Pons (tissue), 1 donor: ENCODE results near the gene ITPK1.
"Not testable (repeated sequence)": the region's sequence is repeated elsewhere in the genome, so short reads cannot be mapped to it uniquely, and the experiment has no call there.

Source experiments
- DNase-seq: peaks from one replicate; pipeline ENCODE4 v3.0.0-alpha.2; 2016; ENCODE audit warnings: low spot score

ITPK1 gene

DNA sequence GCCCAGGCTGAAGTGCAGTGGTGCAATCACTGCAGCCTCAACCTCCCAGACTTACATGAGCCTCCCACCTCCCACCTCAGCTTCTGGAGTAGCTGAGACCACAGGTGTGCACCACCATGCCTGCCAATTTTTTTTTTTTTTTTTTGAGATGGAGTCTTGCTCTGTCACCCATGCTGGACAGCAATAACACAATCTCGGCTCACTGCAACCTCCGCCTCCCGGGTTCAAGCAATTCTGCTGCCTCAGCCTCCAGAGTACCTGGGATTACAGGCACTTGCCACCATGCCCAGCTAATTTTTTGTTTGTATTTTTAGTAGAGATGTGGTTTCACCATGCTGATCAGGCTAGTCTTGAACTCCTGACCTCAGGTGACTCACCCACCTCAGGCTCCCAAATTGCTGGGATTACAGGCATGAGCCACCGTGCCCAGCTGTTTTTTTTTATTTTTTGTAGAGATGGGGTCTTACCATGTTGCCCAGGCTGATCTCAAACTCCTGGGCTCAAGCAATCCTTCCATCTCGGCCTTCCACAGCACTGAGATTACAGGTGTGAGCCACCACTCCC lies 15.6 kb upstream of the ITPK1 start:
- not testable (repeated sequence) for DNase-seq

DNA sequence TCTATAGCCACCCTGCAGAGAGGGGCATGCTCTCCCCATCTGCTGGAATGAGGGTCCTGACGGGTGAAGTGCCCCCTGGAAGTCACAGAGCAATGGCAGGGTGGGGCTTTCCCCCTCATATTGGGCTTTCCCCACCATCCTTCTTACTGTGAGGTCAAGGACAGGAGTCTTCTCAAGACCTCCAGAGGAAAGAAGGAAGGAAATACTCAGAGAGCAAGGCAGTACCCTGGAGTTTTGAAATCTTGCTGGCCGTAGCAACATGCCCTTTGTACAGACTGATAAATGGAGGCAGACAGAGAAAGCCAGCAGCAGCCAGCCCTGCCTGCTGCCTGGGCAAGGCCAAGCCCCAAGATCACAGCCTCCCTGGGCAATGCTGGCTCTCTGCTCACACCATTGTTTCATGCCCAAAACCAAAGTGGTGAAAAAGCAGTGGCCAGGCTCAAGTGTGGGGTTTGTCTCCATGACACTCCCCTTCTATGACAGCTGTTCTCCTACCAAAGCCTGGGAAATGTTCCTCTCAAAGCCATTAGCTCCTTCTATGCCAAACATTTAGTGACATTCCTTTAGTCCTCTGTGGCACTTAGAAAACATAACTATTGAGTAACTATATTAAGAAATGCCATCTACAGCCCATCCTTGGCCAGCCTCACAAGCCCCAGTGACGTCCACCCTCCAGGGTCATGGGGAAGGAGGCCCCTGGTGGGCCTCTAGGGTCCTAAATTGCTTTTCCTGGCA lies 13.2 kb upstream of the ITPK1 start:
- no peak for DNase-seq

DNA sequence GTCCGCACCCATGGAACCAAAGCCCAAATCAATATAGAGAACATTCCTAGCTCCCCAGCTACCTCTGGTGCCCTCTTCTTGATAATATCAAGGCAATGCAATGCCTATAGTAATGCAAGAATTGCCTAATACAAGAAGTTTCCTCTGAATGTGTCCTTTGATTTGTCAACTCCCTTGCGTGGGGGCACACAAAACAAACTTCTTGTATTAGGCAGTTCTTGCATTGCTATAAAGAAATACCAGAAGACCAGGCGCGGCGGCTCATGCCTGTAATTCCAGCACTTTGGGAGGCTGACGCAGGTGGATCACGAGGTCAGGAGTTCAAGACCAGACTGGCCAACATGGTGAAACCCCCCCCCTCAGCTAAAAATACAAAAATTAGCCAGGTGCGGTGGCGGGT lies 10.4 kb upstream of the ITPK1 start:
- DNase-seq, result no peak

- DNase-seq, result no peak
These were observed 7.1 kb upstream of the ITPK1 start for GRCh38 chr14:93122826-93123225.

DNA sequence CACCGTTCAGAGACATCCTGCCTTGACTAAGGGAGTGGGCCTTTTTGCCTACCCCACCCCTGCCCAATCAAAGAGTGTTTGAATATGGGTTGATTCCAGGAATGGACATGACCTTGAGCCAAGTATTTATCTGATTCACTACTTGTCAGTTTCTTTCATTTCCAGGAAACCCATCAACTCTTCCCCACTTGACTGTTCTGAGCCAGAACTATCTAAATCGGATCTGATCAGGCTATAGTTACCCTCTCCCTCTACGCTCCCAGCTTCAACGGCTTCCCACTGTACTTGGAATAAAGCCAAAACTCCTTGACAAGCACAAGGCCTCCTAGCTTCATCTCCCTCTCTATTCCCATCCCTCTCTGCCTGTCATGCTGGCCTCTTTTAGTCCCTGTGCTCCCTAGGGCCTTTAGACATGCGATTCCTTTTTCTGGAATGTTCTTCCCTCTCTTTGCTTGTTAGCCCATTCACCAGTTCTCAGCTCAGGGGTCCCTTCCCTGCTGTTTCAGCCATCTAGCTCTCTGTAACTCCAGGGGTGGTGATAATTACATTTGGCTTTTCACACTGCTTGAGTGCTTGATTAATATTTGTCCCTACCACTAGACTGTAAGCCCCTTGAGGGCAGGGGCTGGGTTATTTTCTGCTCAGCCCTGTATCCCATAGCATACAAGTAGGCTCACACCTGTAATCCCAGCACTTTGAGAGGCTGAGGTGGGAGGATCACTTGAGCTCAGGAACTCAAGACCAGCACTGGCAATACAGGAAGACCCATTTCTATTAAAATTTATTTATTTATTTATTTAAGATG lies 5.5 kb upstream of the ITPK1 start:
- DNase-seq, result no peak

- DNase-seq, result no peak
These were observed 4.8 kb upstream of the ITPK1 start for GRCh38 chr14:93120517-93120916.

DNA sequence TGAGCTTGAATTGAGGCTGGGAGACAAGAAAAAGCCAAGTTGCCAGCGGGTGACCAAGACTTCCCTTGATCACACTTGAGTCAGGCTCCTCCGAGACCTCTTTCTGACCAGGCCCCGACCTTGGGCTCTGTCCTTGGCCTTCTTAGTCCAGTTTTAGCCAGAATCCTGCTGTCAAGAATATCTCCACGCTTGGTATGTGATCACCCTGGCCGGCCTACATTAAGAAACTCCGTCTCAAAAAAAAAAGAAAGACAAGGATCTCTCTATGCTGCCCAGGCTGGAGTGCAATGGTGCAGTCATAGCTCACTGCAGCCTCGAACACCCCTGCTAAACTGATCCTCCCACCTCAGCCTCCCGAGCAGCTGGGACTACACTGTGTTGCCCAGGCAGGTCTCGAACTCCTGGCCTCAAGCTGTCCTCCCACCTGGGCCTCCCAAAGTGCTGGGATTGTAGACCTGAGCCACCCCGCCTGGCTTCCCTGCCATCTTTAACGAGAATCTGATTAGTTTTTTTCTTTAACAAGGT lies 1.0 kb upstream of the ITPK1 start:
- no peak for DNase-seq

- DNase-seq, result peak; percentile 83
These were observed 480 bp downstream of the ITPK1 start for GRCh38 chr14:93115069-93115820.

DNA sequence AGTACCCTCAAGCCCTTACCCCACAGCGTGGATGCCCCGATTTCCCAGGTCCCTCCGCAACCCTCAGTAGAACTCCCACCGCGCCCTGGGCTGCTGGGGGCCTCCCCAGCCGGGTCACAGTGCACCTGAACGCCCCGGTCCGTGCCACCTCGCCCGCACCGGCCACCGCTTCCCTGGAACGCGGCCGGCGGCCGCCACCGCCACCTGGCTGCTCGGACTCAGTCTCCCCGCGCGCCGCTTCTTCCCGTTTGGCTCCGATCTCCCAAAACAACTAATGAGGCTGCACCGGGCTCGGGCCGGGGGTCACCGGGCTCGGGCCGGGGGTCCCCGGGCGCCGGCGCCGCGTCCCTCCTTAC lies 1.0 kb downstream of the ITPK1 start:
- peak; percentile 25 for DNase-seq

- DNase-seq, result peak; percentile 23
These were observed 1.5 kb downstream of the ITPK1 start for GRCh38 chr14:93114068-93114710.

- no peak for DNase-seq
These were observed 2.1 kb downstream of the ITPK1 start for GRCh38 chr14:93113678-93114067.

- peak; percentile 91 for DNase-seq
These were observed 2.6 kb downstream of the ITPK1 start for GRCh38 chr14:93112891-93113677.

DNA sequence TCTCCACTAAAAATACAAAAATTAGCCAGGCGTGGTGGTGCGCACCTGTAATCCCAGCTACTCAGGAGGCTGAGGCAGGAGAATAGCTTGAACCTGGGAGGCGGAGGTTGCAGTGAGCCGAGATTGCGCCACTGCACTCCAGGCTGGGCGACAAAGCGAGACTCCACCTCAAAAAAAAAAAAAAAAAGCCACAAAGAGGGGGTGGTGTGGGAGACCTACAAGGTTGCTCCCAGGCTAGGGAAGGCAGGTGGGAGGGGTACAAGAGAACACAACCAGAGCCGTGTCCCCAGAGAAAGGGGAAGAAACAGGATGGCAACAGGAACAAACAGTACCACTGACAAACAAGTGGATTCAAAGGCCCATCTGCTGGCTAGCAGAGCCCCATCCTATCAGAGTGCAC lies 4.2 kb downstream of the ITPK1 start:
- DNase-seq, result not testable (repeated sequence)

- DNase-seq, result no peak
These were observed 4.8 kb downstream of the ITPK1 start for GRCh38 chr14:93110856-93111419.

DNA sequence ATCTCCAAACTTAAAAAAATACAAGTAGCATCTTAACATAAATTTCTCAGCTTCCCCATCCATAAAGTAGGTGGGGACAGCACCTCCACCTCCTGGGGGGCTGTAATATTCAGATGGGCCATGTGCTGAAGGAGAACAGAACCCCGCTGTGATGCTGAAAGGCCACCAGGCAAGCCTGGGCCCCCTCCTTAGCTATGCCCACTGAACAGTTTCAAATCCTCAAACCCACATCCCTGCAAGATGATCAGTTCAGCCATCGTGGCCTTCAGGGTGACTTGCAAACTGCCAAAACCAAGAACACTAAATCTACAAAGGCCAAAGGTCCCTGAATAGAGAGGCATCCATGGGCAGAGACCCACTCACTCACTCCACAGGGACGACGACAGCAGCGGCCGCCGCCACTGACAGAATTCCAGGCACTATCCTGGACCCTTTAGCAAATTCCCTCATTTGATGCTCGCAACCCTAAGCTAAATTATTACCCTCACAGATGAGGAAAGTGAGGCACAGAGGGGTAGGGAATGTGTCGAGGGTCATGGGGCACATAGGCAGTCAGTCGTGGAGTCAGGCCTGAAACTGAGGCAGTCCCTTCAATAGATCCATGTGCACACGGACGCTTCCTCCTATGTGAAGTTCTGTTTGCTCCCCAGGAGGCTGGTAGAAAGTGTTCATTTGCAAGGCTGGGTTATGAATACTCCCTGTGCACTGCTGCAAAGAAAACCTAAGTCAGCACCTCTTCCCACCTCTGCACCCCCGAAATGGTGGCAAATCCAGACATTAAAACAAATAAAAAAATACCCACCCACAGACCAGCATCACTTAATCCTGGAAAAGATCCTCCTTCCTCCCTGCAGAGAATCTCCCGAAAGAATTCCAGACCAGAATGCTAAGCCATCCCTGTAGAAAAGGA lies 5.9 kb downstream of the ITPK1 start:
- DNase-seq, result no peak

GRCh38 chr14:93108105-93108504 lies 7.6 kb downstream of the ITPK1 start:
- peak; percentile 52 for DNase-seq

DNA sequence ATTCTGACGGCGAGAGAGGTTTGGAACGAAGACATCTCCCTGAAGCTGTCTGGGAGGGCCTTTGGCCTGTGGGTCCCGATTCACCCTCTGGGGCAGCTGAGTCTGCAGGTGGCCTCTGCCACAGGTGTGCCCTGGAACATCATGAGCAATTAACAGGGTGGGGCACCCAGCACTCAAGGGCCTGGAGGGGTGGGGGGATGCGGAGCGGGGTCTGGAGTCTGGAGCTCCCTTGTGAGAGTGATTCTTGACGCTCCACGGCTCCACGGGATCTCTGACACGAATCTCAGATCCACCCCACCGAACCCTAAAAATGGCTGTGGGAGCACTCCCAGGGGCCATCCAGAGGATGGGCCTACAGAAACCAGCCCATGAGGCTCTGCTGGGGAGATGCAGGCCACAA lies 8.3 kb downstream of the ITPK1 start:
- no peak for DNase-seq

GRCh38 chr14:93106541-93107156 lies 9.1 kb downstream of the ITPK1 start:
- DNase-seq, result no peak

DNA sequence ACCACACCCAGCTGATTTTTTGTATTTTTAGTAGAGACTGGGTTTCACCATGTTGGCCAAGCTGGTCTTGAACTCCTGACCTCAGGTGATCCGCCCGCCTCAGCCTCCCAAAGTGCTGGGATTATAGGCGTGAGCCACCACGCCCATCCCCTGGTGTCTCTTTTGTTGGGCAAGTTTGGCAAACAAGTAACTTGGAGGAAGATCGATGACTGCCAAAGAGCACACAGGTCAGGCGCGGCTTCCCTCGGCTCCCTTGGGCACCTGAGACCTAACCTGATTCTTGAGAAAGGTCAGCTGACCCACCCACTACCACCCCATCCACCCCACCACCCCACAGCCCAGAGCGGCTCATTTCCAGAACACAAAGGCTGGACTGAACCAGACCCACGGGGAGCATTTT lies 9.9 kb downstream of the ITPK1 start:
- DNase-seq, result not testable (repeated sequence)
